Activated naive CD4-positive, alpha-beta T cell (primary cell): ENCODE data around the gene TCTN2.
A peak's percentile ranks its signal among the peaks of the same experiment; 100 is the strongest.

Experiments
- DNase-seq, 4 experiments: peaks; one replicate each; lab custom pipeline; 2025; lab: John Stamatoyannopoulos, UW

The TCTN2 gene

DNA sequence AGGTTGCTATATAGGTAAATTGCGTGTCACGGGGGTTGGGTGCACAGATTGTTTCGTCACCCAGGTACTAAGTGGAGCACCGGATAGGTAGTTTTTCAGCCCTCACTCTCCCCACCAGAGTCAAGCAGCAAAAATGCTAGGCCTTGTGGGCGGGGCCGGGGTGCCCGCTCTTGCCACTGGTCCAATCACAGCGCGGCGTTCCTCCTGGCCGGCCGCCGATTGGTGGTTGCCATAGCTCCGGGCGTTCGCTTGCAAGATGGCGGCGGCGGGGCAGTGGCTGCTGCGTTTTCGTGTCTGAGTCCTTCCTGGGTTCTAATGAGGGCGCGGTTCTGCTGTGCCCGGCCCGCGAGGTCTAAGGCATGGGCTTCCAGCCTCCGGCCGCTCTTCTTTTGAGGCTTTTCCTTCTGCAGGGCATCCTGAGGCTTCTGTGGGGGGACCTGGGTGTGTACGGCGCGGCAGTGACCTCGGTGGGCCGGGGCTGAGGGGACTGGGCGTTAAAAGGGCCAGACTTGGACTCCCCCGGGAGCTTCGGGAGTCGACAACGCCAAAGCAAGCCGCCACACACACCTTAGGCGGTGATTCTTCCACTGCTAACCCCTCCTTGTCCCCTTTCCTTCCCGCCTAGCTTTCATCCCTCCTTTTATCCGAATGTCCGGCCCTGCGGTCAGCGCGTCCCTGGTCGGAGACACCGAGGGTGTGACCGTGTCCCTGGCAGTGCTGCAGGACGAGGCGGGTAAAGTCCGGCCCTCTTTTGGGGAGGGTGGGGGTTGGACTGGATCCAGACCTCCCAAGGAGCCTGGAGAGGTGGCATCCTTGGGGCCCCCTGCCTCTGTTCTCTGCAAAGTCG is at the start of gene TCTN2:
TCTN2 (plus strand) TSS at position 232 of the 847 bp plus-strand sequence; CDS start at position 360, 128 bp downstream.
- peak; percentile 77 to 92 (median 86) for DNase-seq

DNA sequence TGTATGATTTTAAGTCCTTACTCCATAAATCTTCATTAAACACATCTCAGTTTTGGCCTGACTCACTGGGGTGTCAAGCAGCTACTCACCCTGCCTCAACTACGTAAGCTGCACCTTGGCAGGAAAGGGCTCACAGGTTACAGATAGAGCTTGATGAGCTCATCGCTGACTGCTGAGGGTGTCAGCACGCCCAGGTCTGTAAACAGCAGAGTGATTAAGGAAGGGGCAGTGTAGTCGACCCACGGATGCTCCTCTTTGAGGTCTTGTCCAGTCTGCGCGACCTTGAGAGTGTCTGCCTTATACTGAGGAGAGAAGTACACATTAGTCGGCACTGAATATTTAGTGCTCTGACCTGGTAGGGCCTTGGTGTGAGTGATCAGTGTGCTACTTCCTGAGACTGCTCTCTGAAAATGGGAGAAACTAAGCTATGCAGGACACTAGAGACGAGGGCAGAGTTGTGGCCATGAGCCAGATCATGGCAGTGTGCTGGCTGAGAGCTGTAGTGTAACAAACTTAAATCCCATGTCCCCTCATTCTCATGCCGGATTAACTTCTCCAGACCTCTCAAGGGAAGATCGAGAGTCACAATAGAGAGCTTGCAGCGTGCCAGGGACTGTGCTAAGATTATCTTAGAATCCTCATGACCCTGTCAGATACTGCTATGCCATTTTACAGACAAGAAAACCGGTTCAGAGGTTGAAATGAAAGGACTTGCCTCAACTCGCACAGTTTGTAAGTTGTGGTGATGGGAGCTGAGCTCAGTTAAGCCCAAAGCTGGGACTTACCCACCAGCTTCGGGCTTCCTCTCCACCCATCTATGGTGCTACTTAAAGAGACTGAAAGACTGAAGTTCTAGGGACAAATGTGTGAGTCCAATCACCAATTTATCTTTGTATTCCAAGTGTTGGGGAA is 49.0 kb upstream of the TCTN2 start:
- no peak for DNase-seq

DNA sequence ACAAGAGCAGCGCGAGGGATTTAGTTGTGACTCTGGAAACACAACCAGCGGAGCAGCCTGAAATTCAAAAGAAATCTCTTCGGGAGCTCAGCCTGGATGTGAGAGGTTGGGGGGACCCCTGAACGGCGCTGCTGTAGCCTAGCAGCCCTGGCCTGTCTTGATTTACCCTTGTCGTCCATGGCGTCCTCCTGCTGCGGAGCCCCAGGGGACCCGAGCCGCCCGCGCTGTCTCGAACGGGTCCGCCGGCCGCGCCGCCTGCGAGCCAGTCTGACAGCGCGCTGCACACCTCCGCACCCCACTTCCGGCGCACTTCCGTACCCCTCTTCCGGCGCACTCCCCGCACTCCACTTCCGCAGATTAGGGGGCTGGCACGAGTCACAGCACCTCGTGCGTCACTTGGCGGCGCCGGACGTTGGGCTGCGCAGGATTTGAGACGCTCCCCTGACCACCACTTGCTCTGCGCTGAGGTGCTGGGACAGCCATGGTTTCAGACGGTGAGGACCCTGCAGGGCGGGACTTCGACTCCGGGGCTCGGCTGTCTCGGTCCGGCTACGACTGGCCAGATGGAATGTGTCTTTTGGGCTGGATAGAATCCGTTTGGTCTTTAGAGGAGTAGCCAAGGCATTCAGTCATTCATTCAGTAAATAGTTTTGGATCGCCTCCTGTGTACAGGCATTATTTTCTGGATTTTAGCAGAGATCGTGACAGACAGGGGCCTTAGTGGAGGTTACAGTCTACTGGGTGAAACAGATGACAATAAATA is 37.4 kb upstream of the TCTN2 start, which contains the start of the genes EIF2B1 and GTF2H3:
EIF2B1 (minus strand) TSS at position 308 of the 763 bp plus-strand sequence; CDS start at position 179, 129 bp downstream.
GTF2H3 (plus strand) TSS at position 451 of the 763 bp plus-strand sequence; CDS start at position 482, 31 bp downstream.
- peak; percentile 85 to 93 (median 91) for DNase-seq

DNA sequence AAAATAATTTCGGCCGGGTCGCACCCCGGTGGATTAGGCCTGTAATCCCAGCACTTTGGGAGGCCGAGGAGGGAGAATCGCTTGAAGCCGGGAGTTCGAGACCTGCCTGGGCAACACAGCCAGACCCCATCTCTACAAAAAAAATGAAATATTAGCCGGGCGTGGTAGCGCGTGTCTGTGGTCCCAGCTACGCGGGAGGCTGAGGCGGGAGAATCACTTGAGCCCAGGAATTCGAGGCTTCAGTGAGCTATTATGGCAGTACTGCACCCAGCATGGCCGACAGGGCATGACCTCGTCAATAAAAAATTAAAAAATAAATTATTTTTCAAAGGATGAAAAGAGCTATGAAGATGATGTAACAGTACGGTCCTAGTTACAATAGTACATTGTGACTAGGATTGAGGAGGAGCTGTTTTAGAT is 36.8 kb upstream of the TCTN2 start:
- no peak for DNase-seq

DNA sequence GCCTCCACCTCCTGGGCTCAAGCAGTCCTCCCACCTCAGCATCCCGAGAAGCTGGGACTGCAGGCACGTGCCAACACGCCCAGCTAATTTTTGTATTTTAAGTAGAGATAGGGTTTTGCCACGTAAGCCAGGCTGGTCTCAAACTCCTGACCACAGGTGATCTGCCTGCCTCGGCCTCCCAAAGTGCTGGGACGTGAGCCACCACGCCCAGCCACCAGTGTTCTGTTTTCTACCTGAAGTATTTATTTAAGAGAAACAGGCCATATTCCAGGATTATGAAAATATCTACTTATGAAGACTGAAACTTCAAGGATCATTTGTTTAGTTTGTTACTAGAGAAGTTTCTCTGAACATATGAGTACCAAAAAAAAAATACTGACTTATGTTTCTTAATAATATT is 27.0 kb upstream of the TCTN2 start:
- no peak for DNase-seq

DNA sequence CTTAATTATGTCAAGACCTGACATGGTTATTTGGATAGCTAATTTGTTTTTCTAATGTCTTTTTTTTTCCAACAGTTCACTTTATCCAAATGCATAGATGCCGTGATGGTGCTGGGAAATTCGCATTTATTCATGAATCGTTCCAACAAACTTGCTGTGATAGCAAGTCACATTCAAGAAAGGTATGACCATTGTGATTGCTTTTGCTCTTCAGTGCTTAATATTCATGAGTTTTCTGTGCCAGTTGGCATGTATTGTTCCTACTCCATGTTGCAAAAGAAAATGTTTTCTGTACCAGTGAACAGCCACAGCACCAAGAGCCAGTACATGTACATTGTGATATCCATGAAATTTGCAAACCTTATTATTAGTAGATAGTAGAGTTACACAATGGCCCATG is 25.5 kb upstream of the TCTN2 start:
- no peak for DNase-seq

DNA sequence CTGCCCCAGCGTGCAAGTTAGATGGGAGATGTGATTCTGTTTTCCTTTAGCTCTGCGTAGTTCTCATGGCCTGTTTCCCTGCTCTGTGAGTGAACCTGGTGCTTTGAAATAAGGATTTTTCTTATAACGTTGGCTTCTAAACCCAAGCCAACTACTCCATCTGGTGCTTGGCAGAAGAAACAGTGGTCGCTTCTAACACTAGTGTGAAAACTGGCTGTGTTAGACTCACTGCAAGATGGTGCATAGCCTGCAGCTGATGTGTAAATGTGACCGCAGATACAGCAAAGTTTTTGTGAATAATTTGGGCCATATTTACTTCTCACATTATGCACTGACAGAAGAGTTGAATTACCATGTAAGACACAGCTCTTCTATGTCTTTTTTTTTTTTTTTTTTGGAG is 25.0 kb upstream of the TCTN2 start:
- DNase-seq: no peak

DNA sequence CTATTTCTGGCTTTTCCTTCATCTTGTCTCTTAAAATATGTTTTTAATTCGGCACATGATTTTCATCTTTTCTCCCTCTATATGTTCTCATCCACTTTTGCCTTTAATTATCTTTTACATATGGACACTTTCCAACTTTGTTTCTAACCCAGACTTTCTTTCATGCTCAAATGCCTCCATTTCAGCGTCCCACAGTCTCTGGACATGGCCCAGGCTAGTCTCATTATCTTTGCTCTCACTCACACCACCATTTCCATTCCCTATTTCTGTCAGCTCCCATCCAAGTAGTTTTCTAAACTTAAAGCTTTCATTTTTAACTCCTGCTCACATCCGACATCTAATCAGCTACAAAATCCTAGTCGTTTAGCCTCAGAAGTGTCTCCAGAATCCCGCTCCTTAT is 22.5 kb upstream of the TCTN2 start:
- DNase-seq: no peak

DNA sequence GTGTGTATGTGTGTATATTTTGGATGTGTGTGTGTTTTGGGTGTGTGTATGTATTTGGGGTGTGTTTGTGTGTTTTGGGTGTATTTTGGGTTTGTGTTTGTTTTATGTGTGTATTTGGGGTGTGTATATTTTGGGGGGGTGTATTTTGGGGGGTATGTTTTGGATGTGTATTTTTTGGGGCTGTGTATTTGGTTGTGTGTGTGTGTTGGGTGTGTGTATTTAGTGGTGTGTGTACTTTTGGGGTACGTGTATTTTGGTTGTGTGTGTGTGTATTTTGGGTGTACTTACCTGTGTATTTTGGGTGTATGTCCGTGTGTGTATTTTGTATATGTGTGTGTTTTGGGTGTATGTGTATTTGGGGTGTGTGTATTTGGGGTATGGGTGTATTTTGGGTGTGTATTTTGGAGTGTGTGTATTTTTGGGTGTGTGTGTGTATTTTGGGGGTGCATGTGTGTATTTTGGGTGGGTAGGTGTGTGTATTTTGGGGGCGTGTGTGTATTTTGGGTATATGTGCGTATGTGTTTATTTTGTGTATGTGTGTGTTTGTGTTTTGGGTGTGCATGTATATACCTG is 16.7 kb upstream of the TCTN2 start:
- DNase-seq: no peak

DNA sequence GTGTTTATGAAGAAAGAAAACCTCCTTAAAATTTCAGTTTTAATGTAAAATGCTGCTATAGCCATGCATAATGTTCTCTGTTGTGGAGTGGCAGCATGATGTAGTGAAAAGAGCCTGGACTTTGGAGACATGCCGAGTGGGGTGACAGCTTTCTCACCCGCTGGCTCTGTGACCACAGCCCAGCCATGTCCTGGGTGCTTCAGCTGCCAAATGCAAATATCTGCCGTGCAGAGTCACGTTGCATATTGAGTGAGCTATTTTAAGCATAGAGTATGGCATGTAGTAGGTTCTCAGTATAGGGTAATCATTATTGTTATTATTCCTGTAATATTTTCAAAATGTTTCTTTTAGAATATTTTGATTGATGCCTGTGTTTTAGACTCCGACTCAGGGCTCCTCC is 15.5 kb upstream of the TCTN2 start:
- DNase-seq: no peak

DNA sequence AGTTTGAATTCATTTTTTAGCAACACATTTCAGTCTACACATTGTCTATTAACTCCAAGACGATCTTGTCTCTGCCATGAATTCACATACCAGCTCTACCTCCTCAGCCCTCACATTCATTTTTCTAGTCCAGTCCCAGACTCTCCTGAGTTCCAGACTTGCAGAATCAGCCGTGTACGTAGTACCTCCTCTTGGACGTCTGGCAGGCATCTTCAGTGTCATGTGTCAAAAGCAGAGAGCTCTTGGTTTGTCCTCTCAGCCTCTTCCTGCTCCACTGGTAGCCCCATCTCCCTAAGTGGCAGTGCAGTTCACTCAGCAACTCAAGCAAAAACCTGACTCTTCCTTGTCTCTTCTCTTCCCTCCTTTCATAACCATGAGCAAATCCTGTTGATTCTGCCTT is 14.5 kb upstream of the TCTN2 start:
- no peak for DNase-seq

DNA sequence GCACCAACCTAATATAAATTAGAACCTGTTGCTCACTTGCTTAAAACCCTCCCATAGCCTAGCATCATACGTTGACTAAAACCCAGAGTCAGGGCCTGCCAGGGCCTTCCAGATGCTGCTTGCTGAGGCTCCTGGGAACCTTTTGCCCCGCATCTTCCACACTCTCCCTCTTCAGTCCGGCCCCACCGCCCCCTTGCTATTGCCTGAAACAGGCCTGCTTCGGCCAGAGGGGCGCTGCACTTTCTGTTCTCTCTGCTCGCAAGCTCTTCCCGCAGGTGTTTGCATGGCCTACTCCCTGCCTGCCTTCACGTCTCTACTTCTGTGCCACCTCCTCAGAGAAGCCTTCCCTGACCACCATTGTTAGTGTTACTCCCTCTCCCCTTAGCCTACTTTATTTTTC is 13.7 kb upstream of the TCTN2 start:
- no peak for DNase-seq

DNA sequence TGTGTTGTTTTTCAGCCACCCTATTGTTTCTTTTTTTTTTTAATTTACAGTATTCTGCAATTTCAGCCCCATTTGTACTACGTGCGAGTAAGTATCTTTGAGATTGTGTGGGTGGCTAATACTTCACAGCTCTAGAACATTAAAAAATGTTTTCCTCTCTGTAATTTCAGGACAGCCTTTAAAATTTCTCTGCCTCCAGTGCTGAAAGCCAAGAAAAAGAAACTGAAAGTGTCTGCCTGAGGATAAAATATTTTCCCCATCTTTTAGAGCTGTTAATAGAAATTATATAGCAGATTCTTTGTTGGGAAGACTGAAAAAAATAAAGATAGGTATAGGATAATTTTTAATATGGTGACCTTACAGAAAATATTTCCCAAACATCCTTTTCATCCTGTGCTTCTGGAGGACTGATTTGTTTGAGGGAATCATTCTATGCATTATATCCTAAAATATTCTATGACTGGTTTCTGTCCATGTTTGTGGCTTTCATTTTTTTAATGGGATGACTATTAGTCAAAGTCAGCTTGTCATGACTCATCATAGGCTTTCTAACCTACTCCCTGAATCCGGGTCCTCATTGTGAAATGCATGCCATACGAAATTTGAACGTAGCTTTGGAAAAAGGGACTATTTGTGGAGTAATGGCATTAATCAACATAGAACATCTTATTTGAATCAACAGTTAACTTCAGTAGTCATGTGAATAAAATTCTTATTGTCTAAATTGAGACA is 10.8 kb upstream of the TCTN2 start:
- DNase-seq: no peak

DNA sequence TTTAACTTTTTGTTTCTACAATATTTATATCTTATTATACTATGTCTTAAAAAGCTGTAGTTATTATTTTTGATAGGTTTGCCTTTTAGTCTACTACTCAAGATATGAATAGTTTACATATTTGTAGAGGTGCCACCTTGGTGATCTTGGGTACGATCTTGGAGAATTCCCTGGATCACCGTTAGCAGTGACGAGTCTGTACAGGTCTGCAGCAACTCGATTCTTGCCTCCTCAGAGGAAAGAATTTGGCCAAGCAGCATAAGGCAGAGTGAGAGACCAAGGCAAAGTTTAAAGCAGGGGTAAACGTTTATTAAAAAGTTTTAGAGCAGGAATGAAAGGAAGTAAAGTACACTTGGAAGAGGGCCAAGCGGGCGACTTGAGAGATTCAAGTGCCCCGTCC is 3.1 kb upstream of the TCTN2 start:
- no peak for DNase-seq

DNA sequence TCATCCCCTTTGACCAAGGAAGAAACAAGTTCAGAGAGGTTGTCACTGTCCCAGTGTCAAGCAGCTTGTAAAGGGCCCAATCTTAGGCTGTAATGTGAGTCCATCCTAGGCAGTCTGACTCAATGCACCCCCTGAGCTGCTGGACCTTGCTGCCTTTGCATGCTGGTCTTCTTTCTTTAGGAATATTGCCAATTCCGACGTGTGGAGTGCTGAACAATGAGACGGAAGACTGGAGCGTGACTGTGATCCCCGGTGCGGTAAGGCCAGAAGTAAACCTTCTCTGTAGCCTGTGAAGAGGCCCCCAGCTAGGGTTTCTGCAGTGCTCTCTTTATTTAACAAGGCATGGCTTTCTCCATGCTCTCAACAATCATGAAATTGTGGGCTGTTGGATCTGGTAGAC is 963 bp downstream of the TCTN2 start:
- DNase-seq: no peak

DNA sequence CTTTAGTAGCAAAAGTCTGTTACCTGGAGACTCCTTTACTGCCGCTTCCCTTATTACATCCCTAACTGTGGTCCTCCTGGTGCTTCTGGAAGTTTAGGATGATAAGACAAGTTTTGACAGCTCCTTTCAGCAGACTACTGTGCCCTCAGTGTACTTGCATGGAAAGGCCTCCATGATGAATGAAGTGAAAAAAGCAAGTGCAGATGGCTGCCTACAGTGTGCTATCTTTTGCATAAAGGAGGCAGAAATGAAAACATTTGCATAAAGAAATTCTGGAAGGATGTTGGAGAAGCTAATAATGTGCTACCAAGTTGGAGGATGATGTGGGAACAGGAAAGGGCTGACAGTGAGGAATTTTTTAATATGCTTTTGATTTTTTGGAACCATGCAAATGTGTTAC is 4.5 kb downstream of the TCTN2 start:
- no peak for DNase-seq

DNA sequence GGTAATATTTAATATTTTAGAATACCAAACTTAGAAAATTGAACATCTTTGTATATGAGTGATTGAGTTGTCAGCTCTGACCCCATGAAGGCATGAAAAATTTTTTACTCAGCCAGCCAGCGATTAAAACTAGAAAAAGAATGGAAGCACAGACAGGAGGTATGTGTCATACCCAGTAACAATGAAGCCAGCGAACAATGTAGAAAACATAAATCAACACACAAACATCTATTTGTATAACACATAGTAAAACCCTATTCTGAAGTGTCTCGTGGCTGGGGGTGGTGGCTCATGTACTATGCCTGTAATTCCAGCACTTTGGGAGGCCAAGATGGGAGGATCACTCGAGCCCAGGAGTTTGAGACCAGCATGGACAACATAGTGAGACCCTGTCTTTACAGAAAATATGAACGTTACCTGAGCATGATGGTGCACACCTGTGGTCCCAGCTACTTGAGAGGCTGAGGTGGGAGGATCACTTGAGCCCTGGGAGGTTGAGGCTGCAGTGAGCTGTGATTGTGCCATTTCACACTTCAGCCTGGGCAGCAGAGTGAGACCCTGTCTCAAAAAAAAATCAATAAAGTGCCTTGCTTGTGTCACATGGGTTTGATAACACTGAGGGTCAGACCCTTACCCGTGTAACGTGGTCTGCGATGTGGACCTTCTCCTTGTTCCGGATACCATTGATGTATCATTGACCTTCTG is 5.9 kb downstream of the TCTN2 start:
- no peak for DNase-seq

DNA sequence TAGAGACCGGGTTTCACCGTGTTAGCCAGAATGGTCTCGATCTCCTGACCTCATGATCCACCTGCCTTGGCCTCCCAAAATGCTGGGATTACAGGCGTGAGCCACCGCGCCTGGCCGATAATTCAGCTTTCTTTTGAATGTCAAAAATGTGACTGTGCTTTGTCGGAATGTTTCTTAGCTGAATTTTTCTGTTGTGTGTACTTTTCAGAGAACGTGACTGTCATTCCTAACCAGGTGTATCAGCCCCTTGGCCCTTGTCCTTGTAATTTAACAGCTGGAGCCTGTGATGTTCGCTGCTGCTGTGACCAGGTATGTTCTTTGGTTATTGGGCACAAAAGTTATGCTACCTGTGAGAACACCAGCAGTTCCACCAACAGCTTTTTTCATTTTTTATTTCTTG is 8.1 kb downstream of the TCTN2 start:
- DNase-seq: no peak

DNA sequence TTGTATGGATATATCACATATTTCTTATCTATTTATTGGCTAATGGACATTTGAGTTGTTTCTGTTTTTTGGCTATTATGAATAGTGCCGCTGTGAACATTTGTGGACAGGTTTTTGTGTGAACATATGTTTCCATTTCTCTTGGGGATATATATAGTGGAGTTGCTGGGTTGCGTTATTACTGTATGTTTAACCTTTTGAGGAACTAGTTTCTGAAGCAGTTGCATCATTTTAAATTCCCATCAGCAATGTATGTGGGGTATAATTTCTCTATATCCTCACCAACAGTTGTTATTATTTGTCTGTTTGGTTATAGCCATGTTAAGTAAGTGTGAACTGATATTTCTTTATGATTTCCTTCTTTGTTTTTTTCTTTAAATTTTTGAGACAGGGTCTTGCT is 10.7 kb downstream of the TCTN2 start:
- no peak for DNase-seq

DNA sequence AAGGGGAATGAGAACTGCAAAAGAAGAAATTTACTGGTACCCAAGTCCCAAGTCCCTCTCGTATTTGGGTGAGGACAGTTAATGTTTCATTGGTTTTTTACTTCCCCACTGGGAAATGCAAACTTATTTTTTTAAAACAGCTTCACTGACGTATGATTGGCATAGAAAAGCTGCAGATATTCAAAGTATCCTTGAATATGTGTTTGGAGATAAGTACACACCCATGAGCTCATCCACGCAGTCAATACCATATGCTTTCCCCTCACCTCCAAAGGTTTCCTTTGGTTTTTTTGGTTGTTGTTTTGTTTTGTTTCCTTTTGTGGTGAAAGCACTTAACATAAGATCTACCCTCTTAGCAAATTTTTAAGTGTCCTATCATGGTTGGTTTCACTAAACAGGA is 13.1 kb downstream of the TCTN2 start:
- DNase-seq: no peak
